Parathyroid adenoma (tissue), 2 donors: Measurements from ENCODE around the gene DIP2C.

ENCODE experiments used
- H2AFZ ChIP-seq: fragments of 300-600 bp; sonication (generic); one replicate; pipeline ENCODE4 v1.7.0; 2017; ENCODE audit warnings: antibody characterized with exemption, mild to moderate bottlenecking
- H3K27ac ChIP-seq: fragments of 300-600 bp; sonication (generic); one replicate; pipeline ENCODE4 v1.7.0; 2017
- H3K27me3 ChIP-seq: fragments of 300-600 bp; sonication (generic); one replicate; pipeline ENCODE4 v1.7.0; 2017; ENCODE audit warnings: low read length; ENCODE audit not compliant: control insufficient read depth, insufficient read depth
- H3K36me3 ChIP-seq: fragments of 300-600 bp; sonication (generic); one replicate; pipeline ENCODE4 v1.7.0; 2017; ENCODE audit warnings: low read length; ENCODE audit not compliant: control insufficient read depth, insufficient read depth
- H3K4me1 ChIP-seq: fragments of 300-600 bp; sonication (generic); one replicate; pipeline ENCODE4 v1.7.0; 2017; ENCODE audit warnings: control low read depth
- H3K4me2 ChIP-seq: fragments of 300-600 bp; sonication (generic); one replicate; pipeline ENCODE4 v1.7.0; 2017; ENCODE audit warnings: low read length
- H3K4me3 ChIP-seq: fragments of 300-600 bp; sonication (generic); one replicate; pipeline ENCODE4 v1.7.0; 2017; ENCODE audit warnings: low read depth, low read length
- H3K79me2 ChIP-seq: fragments of 300-600 bp; sonication (generic); one replicate; pipeline ENCODE4 v1.7.0; 2017; ENCODE audit warnings: control low read depth
- H3K9ac ChIP-seq: fragments of 300-600 bp; sonication (generic); one replicate; pipeline ENCODE4 v1.7.0; 2017; ENCODE audit warnings: mild to moderate bottlenecking
- H3K9me3 ChIP-seq: fragments of 300-600 bp; sonication (generic); one replicate; pipeline ENCODE4 v1.7.0; 2017; ENCODE audit warnings: low read length; ENCODE audit not compliant: control insufficient read depth
- TF ChIP-seq, protein P1 (sequence below): fragments of 300-600 bp; sonication (generic); IDR thresholded peaks from one replicate; pipeline ENCODE4 v1.7.0; 2017; ENCODE audit warnings: antibody characterized with exemption, mild to moderate bottlenecking
- donor health status: primary hyperparathyroidism.

DIP2C gene

GRCh38 chr10:519716-520401 is 169.6 kb downstream of the DIP2C start:
- Histone ChIP-seq H3K36me3 (no peaks in the 10 kb centered on the region), H3K79me2 (peaks cover 31% of the 10 kb centered on the region), H3K9me3 (no peaks in the 10 kb centered on the region), H3K4me3 (no peak overlapping the region), H3K27ac (no peak overlapping the region), H2AFZ (no peak overlapping the region), H3K9ac (no peak overlapping the region), H3K4me1 (peaks cover 13% of the 10 kb centered on the region), H3K27me3 (no peaks in the 10 kb centered on the region), H3K4me2 (no peak overlapping the region)
- TF ChIP-seq, protein P1, sequence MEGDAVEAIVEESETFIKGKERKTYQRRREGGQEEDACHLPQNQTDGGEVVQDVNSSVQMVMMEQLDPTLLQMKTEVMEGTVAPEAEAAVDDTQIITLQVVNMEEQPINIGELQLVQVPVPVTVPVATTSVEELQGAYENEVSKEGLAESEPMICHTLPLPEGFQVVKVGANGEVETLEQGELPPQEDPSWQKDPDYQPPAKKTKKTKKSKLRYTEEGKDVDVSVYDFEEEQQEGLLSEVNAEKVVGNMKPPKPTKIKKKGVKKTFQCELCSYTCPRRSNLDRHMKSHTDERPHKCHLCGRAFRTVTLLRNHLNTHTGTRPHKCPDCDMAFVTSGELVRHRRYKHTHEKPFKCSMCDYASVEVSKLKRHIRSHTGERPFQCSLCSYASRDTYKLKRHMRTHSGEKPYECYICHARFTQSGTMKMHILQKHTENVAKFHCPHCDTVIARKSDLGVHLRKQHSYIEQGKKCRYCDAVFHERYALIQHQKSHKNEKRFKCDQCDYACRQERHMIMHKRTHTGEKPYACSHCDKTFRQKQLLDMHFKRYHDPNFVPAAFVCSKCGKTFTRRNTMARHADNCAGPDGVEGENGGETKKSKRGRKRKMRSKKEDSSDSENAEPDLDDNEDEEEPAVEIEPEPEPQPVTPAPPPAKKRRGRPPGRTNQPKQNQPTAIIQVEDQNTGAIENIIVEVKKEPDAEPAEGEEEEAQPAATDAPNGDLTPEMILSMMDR, result no peak

- H3K79me2 ChIP-seq, result peaks cover 28% of the 10 kb centered on the region
- no peak overlapping the region for H2AFZ ChIP-seq
- H3K4me1 ChIP-seq, result peaks cover 13% of the 10 kb centered on the region
- no peak overlapping the region for H3K4me2 ChIP-seq
- no peaks in the 10 kb centered on the region for H3K9me3 ChIP-seq
- no peaks in the 10 kb centered on the region for H3K27me3 ChIP-seq
- H3K4me3 ChIP-seq, result no peak overlapping the region
- H3K9ac ChIP-seq, result no peak overlapping the region
- H3K36me3 ChIP-seq, result no peaks in the 10 kb centered on the region
- no peak overlapping the region for H3K27ac ChIP-seq
- TF ChIP-seq, protein P1, result no peak
Measured at GRCh38 chr10:519055-519715, 170.3 kb downstream of the DIP2C start.

- no peak overlapping the region for H3K27ac ChIP-seq
- H3K4me3 ChIP-seq, result no peak overlapping the region
- H2AFZ ChIP-seq, result no peak overlapping the region
- no peak overlapping the region for H3K4me2 ChIP-seq
- H3K79me2 ChIP-seq, result peaks cover 19% of the 10 kb centered on the region
- no peaks in the 10 kb centered on the region for H3K36me3 ChIP-seq
- H3K9ac ChIP-seq, result no peak overlapping the region
- TF ChIP-seq, protein P1, result no peak
- H3K4me1 ChIP-seq, result peaks cover 13% of the 10 kb centered on the region
- no peaks in the 10 kb centered on the region for H3K27me3 ChIP-seq
- no peaks in the 10 kb centered on the region for H3K9me3 ChIP-seq
Measured at GRCh38 chr10:517872-518475, 171.5 kb downstream of the DIP2C start.

DNA sequence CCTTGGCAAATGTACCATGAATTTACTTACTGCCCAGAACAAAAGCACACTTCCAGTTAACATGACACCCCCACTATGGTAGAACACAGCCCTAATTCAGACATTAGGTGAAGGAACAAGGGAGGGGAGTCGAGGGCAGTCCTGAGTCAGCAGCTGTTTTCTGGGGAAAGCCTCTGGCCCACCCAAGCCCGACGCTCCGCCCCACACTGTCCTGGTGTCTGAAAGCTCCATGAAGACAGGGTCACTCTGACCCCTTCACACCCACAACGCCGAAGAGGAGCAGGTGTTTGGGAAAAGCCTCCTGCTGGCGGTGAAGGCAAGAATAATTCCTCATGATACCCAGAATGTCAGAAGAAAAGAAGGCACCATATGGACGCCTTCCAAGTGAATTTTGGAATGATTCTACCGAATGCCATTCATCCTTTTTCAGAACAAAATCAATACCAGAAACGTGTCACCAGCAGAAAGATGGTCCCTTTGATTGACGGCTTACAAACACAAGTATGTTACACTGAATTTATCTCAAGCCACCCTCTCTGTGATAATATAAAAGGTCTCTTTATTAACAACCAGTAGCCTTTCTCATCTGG is 172.1 kb downstream of the DIP2C start:
- H3K27me3 ChIP-seq, result no peaks in the 10 kb centered on the region
- no peak overlapping the region for H3K4me2 ChIP-seq
- no peak overlapping the region for H3K9ac ChIP-seq
- H3K79me2 ChIP-seq, result peaks cover 13% of the 10 kb centered on the region
- H3K4me3 ChIP-seq, result no peak overlapping the region
- no peaks in the 10 kb centered on the region for H3K36me3 ChIP-seq
- H3K27ac ChIP-seq, result no peak overlapping the region
- TF ChIP-seq, protein P1, result no peak
- H3K9me3 ChIP-seq, result no peaks in the 10 kb centered on the region
- no peak overlapping the region for H2AFZ ChIP-seq
- H3K4me1 ChIP-seq, result peaks cover 11% of the 10 kb centered on the region
